Activated naive CD4-positive, alpha-beta T cell treated with Interleukin-2 at 50 U/mL for 16 hours (primary cell): ENCODE results near the gene RIC1.
A peak's percentile ranks its signal among the peaks of the same experiment; 100 is the strongest.
"Not testable (repeated sequence)": the region's sequence is repeated elsewhere in the genome, so short reads cannot be mapped to it uniquely, and the experiment has no call there.

Experiments used
- DNase-seq: peaks from one replicate; pipeline ENCODE4 v3.0.0-alpha.2; 2020

The RIC1 gene, protein sequence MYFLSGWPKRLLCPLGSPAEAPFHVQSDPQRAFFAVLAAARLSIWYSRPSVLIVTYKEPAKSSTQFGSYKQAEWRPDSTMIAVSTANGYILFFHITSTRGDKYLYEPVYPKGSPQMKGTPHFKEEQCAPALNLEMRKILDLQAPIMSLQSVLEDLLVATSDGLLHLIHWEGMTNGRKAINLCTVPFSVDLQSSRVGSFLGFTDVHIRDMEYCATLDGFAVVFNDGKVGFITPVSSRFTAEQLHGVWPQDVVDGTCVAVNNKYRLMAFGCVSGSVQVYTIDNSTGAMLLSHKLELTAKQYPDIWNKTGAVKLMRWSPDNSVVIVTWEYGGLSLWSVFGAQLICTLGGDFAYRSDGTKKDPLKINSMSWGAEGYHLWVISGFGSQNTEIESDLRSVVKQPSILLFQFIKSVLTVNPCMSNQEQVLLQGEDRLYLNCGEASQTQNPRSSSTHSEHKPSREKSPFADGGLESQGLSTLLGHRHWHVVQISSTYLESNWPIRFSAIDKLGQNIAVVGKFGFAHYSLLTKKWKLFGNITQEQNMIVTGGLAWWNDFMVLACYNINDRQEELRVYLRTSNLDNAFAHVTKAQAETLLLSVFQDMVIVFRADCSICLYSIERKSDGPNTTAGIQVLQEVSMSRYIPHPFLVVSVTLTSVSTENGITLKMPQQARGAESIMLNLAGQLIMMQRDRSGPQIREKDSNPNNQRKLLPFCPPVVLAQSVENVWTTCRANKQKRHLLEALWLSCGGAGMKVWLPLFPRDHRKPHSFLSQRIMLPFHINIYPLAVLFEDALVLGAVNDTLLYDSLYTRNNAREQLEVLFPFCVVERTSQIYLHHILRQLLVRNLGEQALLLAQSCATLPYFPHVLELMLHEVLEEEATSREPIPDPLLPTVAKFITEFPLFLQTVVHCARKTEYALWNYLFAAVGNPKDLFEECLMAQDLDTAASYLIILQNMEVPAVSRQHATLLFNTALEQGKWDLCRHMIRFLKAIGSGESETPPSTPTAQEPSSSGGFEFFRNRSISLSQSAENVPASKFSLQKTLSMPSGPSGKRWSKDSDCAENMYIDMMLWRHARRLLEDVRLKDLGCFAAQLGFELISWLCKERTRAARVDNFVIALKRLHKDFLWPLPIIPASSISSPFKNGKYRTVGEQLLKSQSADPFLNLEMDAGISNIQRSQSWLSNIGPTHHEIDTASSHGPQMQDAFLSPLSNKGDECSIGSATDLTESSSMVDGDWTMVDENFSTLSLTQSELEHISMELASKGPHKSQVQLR (N-terminal part only)

DNA sequence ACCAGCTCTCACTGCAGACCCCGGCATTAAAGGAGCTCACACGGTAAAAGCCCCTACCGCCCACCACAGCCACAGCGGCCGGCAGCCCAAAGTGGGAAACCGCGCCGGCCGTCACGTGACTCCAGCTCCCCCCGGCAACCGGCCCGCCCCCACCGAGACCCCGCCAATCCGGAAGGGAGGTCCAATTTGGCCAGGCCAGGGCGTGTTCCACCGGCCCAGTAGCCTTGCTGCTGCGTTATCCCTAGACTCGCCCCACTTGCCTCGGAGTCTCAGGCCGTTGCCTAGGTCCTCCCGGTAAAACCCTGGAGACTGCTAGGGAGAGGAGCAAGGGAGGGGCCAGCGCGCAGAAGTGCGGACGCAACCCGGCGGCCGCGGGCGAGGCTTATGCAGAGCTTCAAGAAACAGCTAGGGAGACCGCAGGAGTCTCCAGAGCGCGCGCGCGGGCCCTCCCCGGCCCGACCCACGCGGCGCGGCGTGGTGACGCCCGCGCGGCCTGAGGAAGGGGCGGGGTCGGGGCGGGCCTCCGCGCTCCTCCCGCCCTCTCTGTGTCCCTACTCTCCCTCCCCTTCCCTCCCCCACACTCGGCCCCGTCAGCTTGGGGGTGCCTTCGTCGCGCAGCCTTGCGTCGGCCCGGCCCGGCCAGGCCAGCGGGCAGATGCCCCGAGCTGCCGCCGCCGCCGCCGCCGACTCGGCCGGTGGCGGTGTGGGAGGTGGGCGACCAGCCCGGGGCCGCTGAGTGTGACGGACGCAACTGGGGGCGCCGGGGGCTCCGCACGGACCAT lies at the start of gene RIC1:
TSS of gene RIC1 (plus strand) at position 578 of the 782 bp plus-strand sequence. CDS start at position 781, 203 bp downstream.
- DNase-seq: peak; percentile 90

GRCh38 chr9:5579881-5580280 lies 49.0 kb upstream of the RIC1 start:
- no peak for DNase-seq

- no peak for DNase-seq
These were observed 48.3 kb upstream of the RIC1 start for GRCh38 chr9:5580650-5581049.

- DNase-seq: not testable (repeated sequence)
These were observed 47.2 kb upstream of the RIC1 start for GRCh38 chr9:5581706-5582105.

DNA sequence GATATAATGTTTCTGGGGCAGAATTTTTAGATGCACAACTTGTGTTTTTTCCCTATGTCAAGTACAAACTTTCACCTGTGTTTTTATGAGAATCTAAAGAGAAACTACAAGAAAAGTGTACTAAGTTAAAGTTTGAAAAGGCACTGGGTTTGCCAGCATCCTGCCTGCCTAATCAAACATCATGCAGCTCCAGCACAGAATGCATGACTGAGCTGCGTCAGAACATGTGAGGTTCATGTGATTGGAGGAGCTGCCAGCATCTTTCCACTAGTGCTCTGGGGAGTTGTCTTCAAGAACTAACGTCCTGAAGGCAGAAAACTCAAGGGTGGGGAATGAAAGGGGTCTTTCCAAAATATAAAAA lies 46.1 kb upstream of the RIC1 start:
- no peak for DNase-seq

DNA sequence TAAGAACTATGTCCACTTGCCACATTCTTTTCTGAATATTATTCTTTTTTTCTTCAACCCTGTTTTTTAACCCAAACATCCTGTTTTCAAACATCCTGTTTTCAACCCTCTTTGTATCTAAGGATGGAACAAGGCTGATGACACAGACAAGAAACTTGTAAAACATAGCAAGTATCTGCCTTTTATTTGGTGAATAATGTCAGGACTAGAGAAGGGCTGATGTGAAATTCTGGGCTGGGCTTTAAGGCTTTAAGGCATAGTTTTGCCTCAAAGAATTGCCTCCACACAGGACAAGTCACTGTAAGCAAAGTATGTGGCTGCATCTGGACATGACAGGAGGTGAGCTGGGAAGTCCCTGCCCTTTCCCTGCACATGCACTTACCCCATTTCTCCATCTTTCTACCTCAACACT lies 42.5 kb upstream of the RIC1 start:
- no peak for DNase-seq

DNA sequence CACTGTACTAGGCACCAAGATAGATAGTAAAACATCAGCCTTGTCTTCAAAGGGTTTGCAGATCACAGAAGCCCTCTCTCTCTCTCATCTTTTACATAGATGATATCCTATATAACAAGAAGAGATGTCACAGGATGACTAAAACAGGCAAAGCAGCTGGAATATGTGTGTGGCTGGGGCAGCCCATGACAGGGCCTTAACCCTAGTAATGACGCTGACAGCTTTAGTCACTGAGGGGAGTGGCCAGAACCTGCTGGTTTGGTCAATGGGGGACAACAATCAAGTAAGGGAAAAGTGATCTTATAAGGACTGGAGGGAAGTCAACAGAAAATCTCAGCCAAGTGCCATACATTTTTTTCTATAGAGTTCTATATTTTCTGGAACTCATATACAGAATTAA lies 41.9 kb upstream of the RIC1 start:
- peak; percentile 52 for DNase-seq

- DNase-seq: no peak
These were observed 36.7 kb upstream of the RIC1 start for GRCh38 chr9:5592231-5592630.

- no peak for DNase-seq
These were observed 36.0 kb upstream of the RIC1 start for GRCh38 chr9:5592904-5593303.

GRCh38 chr9:5593904-5594303 lies 35.0 kb upstream of the RIC1 start:
- DNase-seq: no peak

DNA sequence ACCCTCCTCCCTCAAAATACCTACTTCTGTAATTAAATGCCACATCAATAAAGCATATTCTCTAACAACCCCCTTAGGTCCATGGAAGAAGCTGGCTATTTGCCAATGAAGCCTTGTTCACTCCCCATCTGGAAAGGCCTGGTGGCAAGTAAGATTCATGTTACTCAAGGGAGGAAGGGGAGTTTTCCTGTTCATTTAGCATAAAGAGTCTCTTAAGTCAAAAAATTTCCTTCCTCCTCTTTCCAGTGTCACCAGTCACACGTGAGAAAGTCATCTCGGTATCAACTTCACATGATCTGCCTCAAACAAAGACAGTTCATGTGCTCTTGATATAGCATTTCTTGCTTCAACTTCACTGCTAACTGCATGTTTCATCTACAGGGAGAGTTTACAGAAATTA lies 32.7 kb upstream of the RIC1 start:
- DNase-seq: no peak

- no peak for DNase-seq
These were observed 20.3 kb upstream of the RIC1 start for GRCh38 chr9:5608298-5609225.

- DNase-seq: no peak
These were observed 19.7 kb upstream of the RIC1 start for GRCh38 chr9:5609226-5609596.

GRCh38 chr9:5610491-5610890 lies 18.4 kb upstream of the RIC1 start:
- no peak for DNase-seq

- DNase-seq: no peak
These were observed 17.4 kb upstream of the RIC1 start for GRCh38 chr9:5611321-5612184.

DNA sequence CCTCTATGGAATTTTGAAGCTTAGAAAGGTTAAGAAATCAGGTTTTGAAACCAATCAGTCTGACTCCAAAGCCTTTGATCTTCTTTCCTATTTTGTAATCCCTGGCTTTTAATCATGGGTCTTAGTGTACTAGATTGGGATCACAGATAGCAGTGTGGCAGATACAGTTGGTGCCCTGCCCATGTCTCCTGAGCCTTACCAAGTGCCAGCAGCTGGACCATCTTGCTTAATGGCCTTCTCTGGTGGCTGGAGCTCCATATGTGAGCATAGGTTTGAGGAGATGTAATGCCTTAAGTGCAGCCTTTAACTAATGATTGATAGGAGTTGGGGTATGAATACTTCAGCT lies 16.7 kb upstream of the RIC1 start:
- DNase-seq: no peak

GRCh38 chr9:5614192-5614591 lies 14.7 kb upstream of the RIC1 start:
- no peak for DNase-seq

DNA sequence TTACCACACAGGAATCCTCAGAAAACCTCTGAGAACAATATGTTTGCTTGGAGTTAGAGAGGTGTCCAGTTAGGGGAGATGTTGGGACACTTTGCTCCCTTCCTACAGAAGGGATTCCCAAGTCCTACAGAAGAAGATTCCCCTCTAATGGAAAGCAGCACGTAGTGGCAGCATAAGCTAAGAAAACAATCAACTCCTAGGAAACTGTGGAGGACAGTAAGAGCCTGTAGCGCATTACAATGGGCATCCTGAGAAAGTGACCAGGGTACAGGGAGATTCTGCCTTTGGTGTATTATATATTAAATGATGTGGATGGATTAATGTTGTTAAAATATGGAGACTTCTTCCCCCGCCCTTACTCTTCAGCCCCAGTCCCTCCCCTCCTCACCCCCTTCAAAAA lies 13.9 kb upstream of the RIC1 start:
- no peak for DNase-seq

DNA sequence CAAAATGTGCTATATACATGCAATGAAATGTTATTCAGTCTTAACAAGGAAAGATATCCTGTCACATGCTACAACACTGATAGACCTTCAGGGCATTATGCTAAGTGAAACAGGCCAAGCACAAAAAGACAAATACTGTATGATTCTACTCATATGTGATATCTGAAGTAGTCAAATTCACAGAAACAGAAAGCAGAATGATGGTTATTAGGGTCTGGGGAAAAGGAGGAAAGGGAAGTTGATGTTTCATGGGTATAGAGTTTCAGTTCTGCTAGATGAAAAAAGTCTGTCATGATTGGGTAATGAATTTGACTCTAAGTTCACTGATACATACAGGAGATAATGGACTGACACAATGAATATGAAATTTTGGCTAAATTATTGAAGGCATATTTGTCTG lies 11.2 kb upstream of the RIC1 start:
- no peak for DNase-seq

- DNase-seq: no peak
These were observed 8.4 kb upstream of the RIC1 start for GRCh38 chr9:5620494-5620893.

GRCh38 chr9:5621327-5621726 lies 7.6 kb upstream of the RIC1 start:
- no peak for DNase-seq
